ENCODE data around the gene RIN1. TPM values are rescaled to one million over a fixed set of nuclear protein-coding genes. Genes with fewer than 3 reads are reported as not detected.

The RIN1 gene
- total and polyA plus RNA-seq, 2 experiments from 2014 or later = 1.9 to 9.4 TPM

Other genes with a start within 250 kb of the RIN1 start
- gene KLC2, start 78.7 kb downstream of the RIN1 start, total RNA-seq = 29.7 and 33.9 TPM in 2 replicates
- 41.6 and 46.4 TPM in 2 replicates for gene KLC2, start 78.7 kb downstream of the RIN1 start, polyA plus RNA-seq
- gene RAB1B, start 67.8 kb downstream of the RIN1 start, total RNA-seq = 103 and 135 TPM in 2 replicates
- gene RAB1B, start 67.8 kb downstream of the RIN1 start, polyA plus RNA-seq = 17.3 and 21.0 TPM in 2 replicates
- gene CNIH2, start 58.3 kb downstream of the RIN1 start, total RNA-seq = 2.1 and 2.7 TPM in 2 replicates
- 3.3 and 8.9 TPM in 2 replicates for gene CNIH2, start 58.3 kb downstream of the RIN1 start, polyA plus RNA-seq
- 68.2 and 121 TPM in 2 replicates for gene YIF1A, start 47.3 kb downstream of the RIN1 start, total RNA-seq
- 116 and 147 TPM in 2 replicates for gene YIF1A, start 47.3 kb downstream of the RIN1 start, polyA plus RNA-seq
- gene TMEM151A, start 44.5 kb downstream of the RIN1 start, total RNA-seq = 2.6 and 3.5 TPM in 2 replicates
- gene TMEM151A, start 44.5 kb downstream of the RIN1 start, polyA plus RNA-seq = 0.87 and 2.0 TPM in 2 replicates
- 7.9 and 11.4 TPM in 2 replicates for gene CD248, start 19.4 kb downstream of the RIN1 start, total RNA-seq
- gene CD248, start 19.4 kb downstream of the RIN1 start, polyA plus RNA-seq = 20.2 and 31.2 TPM in 2 replicates
- gene BRMS1, start 8.7 kb upstream of the RIN1 start, total RNA-seq = 29.3 and 33.2 TPM in 2 replicates
- 33.8 and 37.3 TPM in 2 replicates for gene BRMS1, start 8.7 kb upstream of the RIN1 start, polyA plus RNA-seq
- 138 and 194 TPM in 2 replicates for gene B4GAT1, start 11.2 kb upstream of the RIN1 start, total RNA-seq
- gene B4GAT1, start 11.2 kb upstream of the RIN1 start, polyA plus RNA-seq = 129 and 174 TPM in 2 replicates
- gene SLC29A2, start 35.3 kb upstream of the RIN1 start, total RNA-seq = 30.2 and 36.8 TPM in 2 replicates
- 32.6 and 50.2 TPM in 2 replicates for gene SLC29A2, start 35.3 kb upstream of the RIN1 start, polyA plus RNA-seq
- 1.2 TPM in 2 replicates for gene NPAS4, start 84.6 kb upstream of the RIN1 start, total RNA-seq
- gene NPAS4, start 84.6 kb upstream of the RIN1 start, polyA plus RNA-seq = 1.5 TPM in 1 of 2 replicates, not detected in the other
- 48.4 and 70.3 TPM in 2 replicates for gene MRPL11, start 102.4 kb upstream of the RIN1 start, total RNA-seq
- gene MRPL11, start 102.4 kb upstream of the RIN1 start, polyA plus RNA-seq = 64.1 and 75.8 TPM in 2 replicates
- 19.9 and 30.9 TPM in 2 replicates for gene PELI3, start 130.5 kb upstream of the RIN1 start, total RNA-seq
- 16.4 and 20.5 TPM in 2 replicates for gene PELI3, start 130.5 kb upstream of the RIN1 start, polyA plus RNA-seq
- 21.9 and 60.7 TPM in 2 replicates for gene DPP3, start 144.0 kb upstream of the RIN1 start, total RNA-seq
- gene DPP3, start 144.0 kb upstream of the RIN1 start, polyA plus RNA-seq = 20.8 and 44.9 TPM in 2 replicates
- gene BBS1, start 174.2 kb upstream of the RIN1 start, total RNA-seq = 100 and 106 TPM in 2 replicates
- 59.7 and 62.7 TPM in 2 replicates for gene BBS1, start 174.2 kb upstream of the RIN1 start, polyA plus RNA-seq
- 14.7 and 21.6 TPM in 2 replicates for gene ZDHHC24, start 209.6 kb upstream of the RIN1 start, total RNA-seq
- 15.2 and 16.9 TPM in 2 replicates for gene ZDHHC24, start 209.6 kb upstream of the RIN1 start, polyA plus RNA-seq
- gene ACTN3, start 210.5 kb upstream of the RIN1 start, total RNA-seq = 74.2 and 189 TPM in 2 replicates
- gene ACTN3, start 210.5 kb upstream of the RIN1 start, polyA plus RNA-seq = 111 and 322 TPM in 2 replicates
- 15.2 and 45.6 TPM in 2 replicates for gene CTSF, start 232.2 kb upstream of the RIN1 start, total RNA-seq
- 16.8 and 51.0 TPM in 2 replicates for gene CTSF, start 232.2 kb upstream of the RIN1 start, polyA plus RNA-seq